ENCODE results near the gene LEP.

- TF ChIP-seq, protein P1, sequence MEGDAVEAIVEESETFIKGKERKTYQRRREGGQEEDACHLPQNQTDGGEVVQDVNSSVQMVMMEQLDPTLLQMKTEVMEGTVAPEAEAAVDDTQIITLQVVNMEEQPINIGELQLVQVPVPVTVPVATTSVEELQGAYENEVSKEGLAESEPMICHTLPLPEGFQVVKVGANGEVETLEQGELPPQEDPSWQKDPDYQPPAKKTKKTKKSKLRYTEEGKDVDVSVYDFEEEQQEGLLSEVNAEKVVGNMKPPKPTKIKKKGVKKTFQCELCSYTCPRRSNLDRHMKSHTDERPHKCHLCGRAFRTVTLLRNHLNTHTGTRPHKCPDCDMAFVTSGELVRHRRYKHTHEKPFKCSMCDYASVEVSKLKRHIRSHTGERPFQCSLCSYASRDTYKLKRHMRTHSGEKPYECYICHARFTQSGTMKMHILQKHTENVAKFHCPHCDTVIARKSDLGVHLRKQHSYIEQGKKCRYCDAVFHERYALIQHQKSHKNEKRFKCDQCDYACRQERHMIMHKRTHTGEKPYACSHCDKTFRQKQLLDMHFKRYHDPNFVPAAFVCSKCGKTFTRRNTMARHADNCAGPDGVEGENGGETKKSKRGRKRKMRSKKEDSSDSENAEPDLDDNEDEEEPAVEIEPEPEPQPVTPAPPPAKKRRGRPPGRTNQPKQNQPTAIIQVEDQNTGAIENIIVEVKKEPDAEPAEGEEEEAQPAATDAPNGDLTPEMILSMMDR (IDR thresholded peaks at IDR 0.05), result no peak
- no peak for TF ChIP-seq POLR2A (IDR thresholded peaks at IDR 0.05)
Measured at GRCh38 chr7:128281605-128282380, 40.7 kb downstream of the LEP start.
